Measurements from ENCODE around the gene TMPRSS12. TPM values are rescaled to one million over a fixed set of nuclear protein-coding genes. Genes with fewer than 3 reads are reported as not detected.
A peak's percentile ranks its signal among the peaks of the same experiment; 100 is the strongest.

TMPRSS12 gene
- total and polyA plus RNA-seq, 2 donors from 2014 or later, result not detected

DNA sequence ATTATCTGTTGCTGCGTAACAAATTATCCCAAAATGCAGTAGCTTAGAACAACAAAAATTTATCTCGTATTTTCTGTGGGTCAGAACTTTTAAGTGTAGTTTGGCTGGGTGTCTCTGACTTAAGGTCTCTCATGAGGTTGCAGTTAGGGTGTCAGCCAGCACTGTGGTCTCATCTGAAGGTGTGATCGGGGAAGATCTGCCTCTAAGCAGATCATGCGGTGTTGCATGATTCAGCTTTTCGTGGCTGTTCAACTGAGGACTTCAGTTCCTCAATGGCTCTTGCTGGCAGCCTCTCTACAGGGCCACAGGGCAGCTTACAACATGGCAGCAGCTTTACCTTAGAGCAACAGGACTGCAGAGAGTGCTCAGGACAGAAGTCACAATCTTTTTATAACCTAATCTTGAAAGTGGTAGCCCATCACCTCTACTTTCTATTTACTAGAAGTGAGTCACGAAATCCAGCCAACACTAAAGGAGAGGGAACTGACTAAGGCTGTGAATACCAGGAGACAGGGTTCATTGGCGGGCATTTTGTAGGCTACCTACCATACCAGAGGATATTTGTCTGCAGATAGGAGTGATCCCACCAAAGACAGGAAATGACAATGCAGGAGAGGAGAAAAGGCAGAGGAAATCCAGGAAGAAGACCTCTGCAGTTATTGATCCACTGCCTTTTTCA, 1.8 kb upstream of the TMPRSS12 start:
- FAIRE-seq, result no peak

GRCh38 chr12:50841716-50842531, 802 bp upstream of the TMPRSS12 start:
- intact Hi-C loops (cut with DNase I), result no loop called here
- Histone ChIP-seq H3K9ac (ENCODE audit: low read length in 3 of 3) (no peak overlapping the region), H3K36me3 (ENCODE audit: control insufficient read depth in 2 of 3, insufficient read depth in 3 of 3, low read length in 3 of 3) (no peaks in the 10 kb centered on the region), H3K27ac (ENCODE audit: low read depth in 2 of 2, low read length in 2 of 2) (no peak overlapping the region), H3K4me3 (ENCODE audit: low read length in 3 of 3) (peak overlapping the region in 1 of 3 donors; percentile 56), H3K4me1 (ENCODE audit: control insufficient read depth in 2 of 3, insufficient read depth in 2 of 3, low read depth in 1 of 3, low read length in 3 of 3) (no peaks in the 10 kb centered on the region), H3K27me3 (ENCODE audit: control insufficient read depth, insufficient read depth, low read length) (no peaks in the 10 kb centered on the region), H3K9me3 (ENCODE audit: control insufficient read depth in 2 of 3, insufficient read depth in 1 of 3, low read length in 3 of 3) (peaks cover 0 to 7% (median 0%) of the 10 kb centered on the region in 3 donors)
- TF ChIP-seq, protein P1, sequence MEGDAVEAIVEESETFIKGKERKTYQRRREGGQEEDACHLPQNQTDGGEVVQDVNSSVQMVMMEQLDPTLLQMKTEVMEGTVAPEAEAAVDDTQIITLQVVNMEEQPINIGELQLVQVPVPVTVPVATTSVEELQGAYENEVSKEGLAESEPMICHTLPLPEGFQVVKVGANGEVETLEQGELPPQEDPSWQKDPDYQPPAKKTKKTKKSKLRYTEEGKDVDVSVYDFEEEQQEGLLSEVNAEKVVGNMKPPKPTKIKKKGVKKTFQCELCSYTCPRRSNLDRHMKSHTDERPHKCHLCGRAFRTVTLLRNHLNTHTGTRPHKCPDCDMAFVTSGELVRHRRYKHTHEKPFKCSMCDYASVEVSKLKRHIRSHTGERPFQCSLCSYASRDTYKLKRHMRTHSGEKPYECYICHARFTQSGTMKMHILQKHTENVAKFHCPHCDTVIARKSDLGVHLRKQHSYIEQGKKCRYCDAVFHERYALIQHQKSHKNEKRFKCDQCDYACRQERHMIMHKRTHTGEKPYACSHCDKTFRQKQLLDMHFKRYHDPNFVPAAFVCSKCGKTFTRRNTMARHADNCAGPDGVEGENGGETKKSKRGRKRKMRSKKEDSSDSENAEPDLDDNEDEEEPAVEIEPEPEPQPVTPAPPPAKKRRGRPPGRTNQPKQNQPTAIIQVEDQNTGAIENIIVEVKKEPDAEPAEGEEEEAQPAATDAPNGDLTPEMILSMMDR (IDR thresholded peaks at IDR 0.05; ENCODE audit: borderline replicate concordance, extremely low read depth, insufficient read depth), result no peak
- DNase-seq (no peak), FAIRE-seq (no peak)

More for the DNA sequence above, 1.8 kb upstream of the TMPRSS12 start:
- peaks cover 0 to 7% (median 0%) of the 10 kb centered on the region in 3 donors for H3K9me3 ChIP-seq (ENCODE audit: control insufficient read depth in 2 of 3, insufficient read depth in 1 of 3, low read length in 3 of 3)
- no peak overlapping the region for H3K4me3 ChIP-seq (ENCODE audit: low read length in 3 of 3)
- no peaks in the 10 kb centered on the region for H3K27me3 ChIP-seq (ENCODE audit: control insufficient read depth, insufficient read depth, low read length)
- TF ChIP-seq, protein P1 (IDR thresholded peaks at IDR 0.05; ENCODE audit: borderline replicate concordance, extremely low read depth, insufficient read depth), result no peak
- intact Hi-C loops (cut with DNase I), result no loop called here
- no peak for DNase-seq
- H3K36me3 ChIP-seq (ENCODE audit: control insufficient read depth in 2 of 3, insufficient read depth in 3 of 3, low read length in 3 of 3), result no peaks in the 10 kb centered on the region
- no peak overlapping the region for H3K27ac ChIP-seq (ENCODE audit: low read depth in 2 of 2, low read length in 2 of 2)
- H3K9ac ChIP-seq (ENCODE audit: low read length in 3 of 3), result no peak overlapping the region
- no peaks in the 10 kb centered on the region for H3K4me1 ChIP-seq (ENCODE audit: control insufficient read depth in 2 of 3, insufficient read depth in 2 of 3, low read depth in 1 of 3, low read length in 3 of 3)

DNA sequence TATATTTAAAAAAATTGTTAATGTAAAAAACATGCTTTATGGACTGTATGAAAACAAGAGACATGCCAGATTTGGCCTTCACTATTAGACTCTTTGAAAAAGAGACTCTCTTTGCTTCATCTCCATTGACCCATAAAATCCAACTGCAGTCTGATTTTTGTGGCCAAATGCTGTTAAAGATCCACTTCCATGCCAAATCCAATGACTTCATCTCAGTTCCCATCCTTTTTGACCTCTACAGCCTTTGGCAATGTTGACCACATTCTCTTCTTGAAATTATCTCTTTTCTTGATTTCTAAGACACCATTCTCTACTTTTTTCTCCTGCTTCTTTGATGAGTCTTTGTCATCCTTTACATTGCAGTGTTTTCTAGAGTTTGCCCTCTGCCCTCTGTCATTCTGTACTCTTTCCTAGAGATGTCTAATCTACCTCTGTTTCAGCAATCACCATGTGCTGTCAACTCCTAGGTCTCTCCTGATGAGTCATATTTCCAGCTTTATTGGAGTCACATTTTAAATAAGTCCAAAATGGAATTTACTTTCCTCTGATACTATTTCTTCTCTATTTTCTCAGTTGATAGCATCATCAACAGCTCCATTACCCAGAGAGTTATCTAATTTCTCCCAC, 2.4 kb downstream of the TMPRSS12 start:
- Histone ChIP-seq H3K9me3 (ENCODE audit: control insufficient read depth in 2 of 3, insufficient read depth in 1 of 3, low read length in 3 of 3) (peaks cover 0 to 7% (median 0%) of the 10 kb centered on the region in 3 donors), H3K36me3 (ENCODE audit: control insufficient read depth in 2 of 3, insufficient read depth in 3 of 3, low read length in 3 of 3) (no peaks in the 10 kb centered on the region), H3K27ac (ENCODE audit: low read depth in 2 of 2, low read length in 2 of 2) (no peak overlapping the region), H3K4me3 (ENCODE audit: low read length in 3 of 3) (no peak overlapping the region), H3K4me1 (ENCODE audit: control insufficient read depth in 2 of 3, insufficient read depth in 2 of 3, low read depth in 1 of 3, low read length in 3 of 3) (no peaks in the 10 kb centered on the region), H3K27me3 (ENCODE audit: control insufficient read depth, insufficient read depth, low read length) (no peaks in the 10 kb centered on the region), H3K9ac (ENCODE audit: low read length in 3 of 3) (no peak overlapping the region)
- FAIRE-seq (no peak), DNase-seq (no peak)
- intact Hi-C loops (cut with DNase I), result no loop called here
- TF ChIP-seq, protein P1 (IDR thresholded peaks at IDR 0.05; ENCODE audit: borderline replicate concordance, extremely low read depth, insufficient read depth), result no peak

All from kidney (tissue), 14 donors.